HepG2 (cell line): ENCODE data around the gene CUL9. TPM values are rescaled to one million over a fixed set of nuclear protein-coding genes. Genes with fewer than 3 reads are reported as not detected.

Experiments
- ATAC-seq: fragments of 200-7000 bp; cut with Tn5 transposase; 3 replicates; pipeline ENCODE4 v1.9.1; 2020; ENCODE audit warnings: mild to moderate bottlenecking, moderate library complexity
- BruUV-seq: library from RNA; stranded (reverse); fragments of 400-500 nt; replicated peaks from 2 replicates; lab custom pipeline; 2021; lab: Mats Ljungman, UMichigan
- CTCF ChIA-PET: fragments of 300-600 bp; formaldehyde crosslinking; extraction: SDS; loops from one replicate; lab custom pipeline; 2021; ENCODE audit warnings: low total read pairs, inconsistent platforms, low intra/inter-chr PET ratio; lab: Yijun Ruan, JAX
- POLR2A ChIA-PET: fragments of 350-600 bp; sonication (Branson Sonifier 250); formaldehyde crosslinking; loops from one replicate; lab custom pipeline; 2020; ENCODE audit warnings: antibody characterized with exemption, inconsistent platforms; lab: Yijun Ruan, JAX
- DNase-seq: peaks from one replicate; pipeline ENCODE4 v3.0.0-alpha.2; 2015; ENCODE audit warnings: low spot score
- FAIRE-seq: peaks from 3 replicates; lab custom pipeline; 2011; peaks lifted over from hg19 to GRCh38; lab: Jason Lieb, UNC
- H2AFZ ChIP-seq: one replicate; pipeline ENCODE4 v1.6.1; 2011; ENCODE audit warnings: low read length, inconsistent platforms
- H3K27ac ChIP-seq: fragments of 300-600 bp; 3 replicates; pipeline ENCODE4 v1.8.0; 2011; ENCODE audit warnings: mixed run types, mild to moderate bottlenecking, mixed read lengths, low read length, inconsistent platforms; ENCODE audit not compliant: insufficient read depth; ENCODE audit errors: extremely low read length
- H3K27me3 ChIP-seq, 2 experiments: fragments of 200-600 bp in 1 of 2; 2 replicates in 1 of 2; 3 replicates in 1 of 2; pipeline versions ENCODE4 v1.6.0 to v1.8.0; 2011; ENCODE audit warnings: low read length in 2 of 2, mild to moderate bottlenecking in 2 of 2, moderate library complexity in 2 of 2, inconsistent platforms in 1 of 2; ENCODE audit not compliant: insufficient read depth in 2 of 2, control insufficient read depth in 1 of 2
- H3K36me3 ChIP-seq, 2 experiments: fragments of 200-600 bp in 1 of 2; replicated peaks in 1 of 2; 2 replicates in 1 of 2; 3 replicates in 1 of 2; pipeline versions ENCODE4 v1.5.1 to v1.8.0; 2011; ENCODE audit warnings: low read length in 2 of 2, inconsistent platforms in 1 of 2; ENCODE audit not compliant: insufficient read depth in 2 of 2, control insufficient read depth in 1 of 2
- H3K4me1 ChIP-seq: 2 replicates; pipeline ENCODE4 v1.5.1; 2012; ENCODE audit warnings: low read length, inconsistent platforms; ENCODE audit not compliant: insufficient read depth
- H3K4me2 ChIP-seq: 2 replicates; pipeline ENCODE4 v1.6.0; 2011; ENCODE audit warnings: low read depth, low read length, inconsistent platforms
- H3K4me3 ChIP-seq, 3 experiments: fragments of 200-600 bp in 1 of 3; sonication (generic), shearing (Covaris generic) in 1 of 3; replicated peaks in 1 of 3; 2 replicates each; pipeline ENCODE4 v1.5.1; 2011 to 2016; ENCODE audit warnings: low read length in 3 of 3, inconsistent platforms in 2 of 3, low read depth in 2 of 3, mild to moderate bottlenecking in 2 of 3, control low read depth in 1 of 3, mixed read lengths in 1 of 3; ENCODE audit not compliant: insufficient read depth in 1 of 3
- H3K79me2 ChIP-seq: one replicate; pipeline ENCODE4 v1.6.1; 2011; ENCODE audit warnings: low read length, inconsistent platforms; ENCODE audit not compliant: insufficient read depth
- H3K9ac ChIP-seq: 2 replicates; pipeline ENCODE4 v1.6.0; 2011; ENCODE audit warnings: mild to moderate bottlenecking, low read depth, low read length, inconsistent platforms; ENCODE audit not compliant: insufficient read depth
- H3K9me3 ChIP-seq: 2 replicates; pipeline ENCODE4 v1.5.1; 2012; ENCODE audit warnings: mild to moderate bottlenecking, low read length
- H4K20me1 ChIP-seq: 2 replicates; pipeline ENCODE4 v1.6.0; 2011; ENCODE audit warnings: inconsistent platforms, mild to moderate bottlenecking, low read length, moderate library complexity; ENCODE audit not compliant: insufficient read depth
- ATAD3A ChIP-seq: sonication (generic); formaldehyde crosslinking; IDR thresholded peaks from 2 replicates; pipeline ENCODE4 v1.4.0; 2020; ENCODE audit warnings: missing genetic modification reagents
- ZNF138 ChIP-seq: sonication (generic); formaldehyde crosslinking; IDR thresholded peaks from 2 replicates; pipeline ENCODE4 v1.5.0; 2020; ENCODE audit warnings: mild to moderate bottlenecking, low read depth, missing genetic modification reagents
- ZNF629 ChIP-seq: sonication (generic); formaldehyde crosslinking; conservative IDR thresholded peaks from 2 replicates; pipeline ENCODE4 v1.5.0; 2020; ENCODE audit warnings: missing genetic modification reagents
- WGBS: methylation state at CpG from one replicate; pipeline ENCODE4 v1.1.6; 2017; ENCODE audit warnings: low lambda C conversion rate; 5-methylcytosine and 5-hydroxymethylcytosine counted together
- in situ Hi-C: cut with HindIII; loops from 2 replicates; pipeline ENCODE4 v1.10.0; 2017; ENCODE audit warnings: low pct_unique_long_range_greater_than_20kb; ENCODE audit not compliant: extremely low pct_ligation_motif_present
- intact Hi-C: fragments of 100-400 bp; cut with micrococcal nuclease; formaldehyde crosslinking; loops from one replicate; pipeline ENCODE4 v1.10.0; 2022; ENCODE audit not compliant: unreplicated experiment
- polyA plus RNA-seq, 8 experiments: library from polyadenylated mRNA; depleted of rRNA in 3 of 8; stranded (reverse) in 7 of 8; unstranded in 1 of 8; fragments of >200 nt; fragmentation: Illumina TruSeq in 4 of 8; extraction: Trizol in 4 of 8; gene quantifications; 2 replicates each; pipeline versions ENCODE4 v1.2.1 to v1.2.3, GENCODE V29; 2011 to 2016; ENCODE audit warnings: low read depth in 4 of 8, missing spikeins in 1 of 8, mixed read lengths in 1 of 8; ENCODE audit not compliant: insufficient read depth in 1 of 8
- total RNA-seq, 5 experiments: library from RNA; depleted of rRNA; stranded (reverse); fragments of >200 nt; fragmentation: Illumina TruSeq; extraction: Trizol; gene quantifications; 2 replicates each; pipeline ENCODE4 v1.2.3, GENCODE V29; 2016; ENCODE audit warnings: low read depth in 1 of 5
- TF ChIP-seq, protein P1 (sequence below): sonication (generic); formaldehyde crosslinking; IDR thresholded peaks from 2 replicates; pipeline ENCODE4 v1.4.0; 2020; ENCODE audit warnings: missing genetic modification reagents
- TF ChIP-seq, protein P2 (sequence below): sonication (generic); formaldehyde crosslinking; IDR thresholded peaks from 2 replicates; pipeline ENCODE4 v1.9.0; 2022; ENCODE audit warnings: missing genetic modification reagents, mild to moderate bottlenecking, borderline replicate concordance

Gene CUL9
- total and polyA plus RNA-seq, 2 of the 13 experiments (the other 11 are each of a cell fraction or from before 2014, with no cell fraction given), result 11.4 to 13.7 TPM

DNA sequence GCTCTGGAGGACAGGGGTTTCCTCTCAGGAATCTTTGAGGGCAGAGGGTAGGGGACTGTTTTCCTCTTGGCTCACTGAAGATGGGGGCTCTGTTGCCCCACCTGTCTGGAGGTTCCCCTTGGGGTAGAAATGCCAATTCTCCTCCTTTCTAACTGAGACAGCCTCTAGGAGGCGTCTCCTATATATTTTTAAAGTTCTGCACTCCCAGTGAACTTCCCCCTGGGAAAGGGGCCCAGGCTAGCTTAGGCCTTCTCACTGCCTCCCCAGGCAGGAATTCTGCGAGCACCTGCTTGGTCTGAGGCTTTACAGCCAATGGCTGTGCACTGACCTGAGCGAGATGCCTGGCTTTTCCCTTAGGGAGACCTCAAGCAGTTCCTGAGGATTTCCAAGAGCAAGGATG, 35.7 kb upstream of the CUL9 start:
- WGBS, result 85% methylated on average over 3 of the region's 3 CpGs
- no peak for FAIRE-seq
- DNase-seq, result no peak
- intact Hi-C loops (no loop called here), in situ Hi-C loops (no loop called here)
- no peak for ATAC-seq
- Histone ChIP-seq H3K36me3 (peaks cover 10 to 13% of the 10 kb centered on the region in 2 experiments; a peak in 3 of 5 replicates), H2AFZ (no peak overlapping the region), H3K4me2 (no peak overlapping the region), H3K27me3 (no peaks in the 10 kb centered on the region), H3K4me3 (no peak overlapping the region), H3K9ac (no peak overlapping the region), H3K4me1 (peaks cover 42% of the 10 kb centered on the region), H4K20me1 (no peaks in the 10 kb centered on the region), H3K79me2 (no peaks in the 10 kb centered on the region), H3K27ac (no peak overlapping the region), H3K9me3 (no peaks in the 10 kb centered on the region)
- ChIA-PET POLR2A (no interaction called here), CTCF (no interaction called here)
- BruUV-seq, result no TSS peak
- no peak for TF ChIP-seq ATAD3A (CRISPR knock-in tag)
- TF ChIP-seq, protein P1, sequence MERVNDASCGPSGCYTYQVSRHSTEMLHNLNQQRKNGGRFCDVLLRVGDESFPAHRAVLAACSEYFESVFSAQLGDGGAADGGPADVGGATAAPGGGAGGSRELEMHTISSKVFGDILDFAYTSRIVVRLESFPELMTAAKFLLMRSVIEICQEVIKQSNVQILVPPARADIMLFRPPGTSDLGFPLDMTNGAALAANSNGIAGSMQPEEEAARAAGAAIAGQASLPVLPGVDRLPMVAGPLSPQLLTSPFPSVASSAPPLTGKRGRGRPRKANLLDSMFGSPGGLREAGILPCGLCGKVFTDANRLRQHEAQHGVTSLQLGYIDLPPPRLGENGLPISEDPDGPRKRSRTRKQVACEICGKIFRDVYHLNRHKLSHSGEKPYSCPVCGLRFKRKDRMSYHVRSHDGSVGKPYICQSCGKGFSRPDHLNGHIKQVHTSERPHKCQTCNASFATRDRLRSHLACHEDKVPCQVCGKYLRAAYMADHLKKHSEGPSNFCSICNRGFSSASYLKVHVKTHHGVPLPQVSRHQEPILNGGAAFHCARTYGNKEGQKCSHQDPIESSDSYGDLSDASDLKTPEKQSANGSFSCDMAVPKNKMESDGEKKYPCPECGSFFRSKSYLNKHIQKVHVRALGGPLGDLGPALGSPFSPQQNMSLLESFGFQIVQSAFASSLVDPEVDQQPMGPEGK (CRISPR knock-in tag), result peak; percentile 13; the same call in 1 of the 2 replicates

DNA sequence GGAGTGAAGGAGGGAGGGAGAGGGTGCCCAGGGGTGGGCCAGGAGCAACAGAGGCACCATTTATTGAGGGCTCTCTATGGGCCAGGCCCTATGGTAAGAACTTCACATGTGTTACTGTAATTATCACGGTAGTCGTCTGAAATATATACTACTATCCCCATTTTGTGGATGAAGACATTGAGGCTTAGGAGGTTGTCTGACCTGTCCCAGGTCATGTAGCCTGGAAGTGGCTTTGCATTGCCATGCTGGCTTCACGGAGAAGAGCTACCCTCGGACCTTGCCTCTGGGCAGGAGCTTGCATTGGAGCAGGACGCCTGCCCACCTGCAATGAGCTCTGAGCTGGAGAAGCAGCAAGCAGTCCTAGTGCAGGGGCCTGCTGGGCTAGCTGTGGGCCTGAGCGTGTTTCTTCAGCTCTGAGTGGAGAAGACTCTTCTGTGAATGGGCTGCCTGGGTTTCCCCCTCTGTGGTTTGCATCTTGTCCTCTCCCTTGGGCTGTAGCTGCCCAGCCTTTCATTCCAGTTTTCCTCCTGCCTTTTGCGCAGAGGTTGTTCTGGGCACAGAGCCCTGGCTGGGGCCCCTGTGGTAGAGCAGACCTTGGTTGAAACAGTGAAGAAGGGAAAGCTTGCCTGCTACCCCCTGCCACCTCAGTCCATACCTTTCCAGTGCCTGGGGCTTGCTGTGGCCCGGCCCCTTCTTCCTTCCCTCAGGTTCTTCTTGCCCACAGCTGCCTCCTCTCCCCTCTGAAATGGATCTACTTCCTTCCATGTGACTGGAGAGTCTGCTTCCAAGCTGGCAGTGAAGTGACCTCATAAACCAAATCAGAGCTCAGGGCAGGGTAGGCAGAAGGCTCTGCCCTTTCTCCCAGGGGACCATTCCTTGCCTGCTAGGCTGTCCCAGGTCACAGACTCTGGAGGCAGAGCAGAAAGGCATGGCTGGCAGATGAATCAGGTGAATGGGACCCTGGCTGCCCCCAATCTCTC, 35.0 kb upstream of the CUL9 start:
- H3K9ac ChIP-seq, result no peak overlapping the region
- BruUV-seq, result no TSS peak
- H3K27me3 ChIP-seq, result no peaks in the 10 kb centered on the region
- H3K4me1 ChIP-seq, result peaks cover 43% of the 10 kb centered on the region
- TF ChIP-seq ZNF629 (CRISPR knock-in tag) (peak; percentile 73), ZNF138 (CRISPR knock-in tag) (no peak)
- TF ChIP-seq, protein P2, sequence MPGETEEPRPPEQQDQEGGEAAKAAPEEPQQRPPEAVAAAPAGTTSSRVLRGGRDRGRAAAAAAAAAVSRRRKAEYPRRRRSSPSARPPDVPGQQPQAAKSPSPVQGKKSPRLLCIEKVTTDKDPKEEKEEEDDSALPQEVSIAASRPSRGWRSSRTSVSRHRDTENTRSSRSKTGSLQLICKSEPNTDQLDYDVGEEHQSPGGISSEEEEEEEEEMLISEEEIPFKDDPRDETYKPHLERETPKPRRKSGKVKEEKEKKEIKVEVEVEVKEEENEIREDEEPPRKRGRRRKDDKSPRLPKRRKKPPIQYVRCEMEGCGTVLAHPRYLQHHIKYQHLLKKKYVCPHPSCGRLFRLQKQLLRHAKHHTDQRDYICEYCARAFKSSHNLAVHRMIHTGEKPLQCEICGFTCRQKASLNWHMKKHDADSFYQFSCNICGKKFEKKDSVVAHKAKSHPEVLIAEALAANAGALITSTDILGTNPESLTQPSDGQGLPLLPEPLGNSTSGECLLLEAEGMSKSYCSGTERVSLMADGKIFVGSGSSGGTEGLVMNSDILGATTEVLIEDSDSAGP, result peak; percentile 17; the same call in 1 of the 2 replicates
- TF ChIP-seq, all 625 proteins: peak for 2
- Histone ChIP-seq H3K27ac (no peak overlapping the region), H4K20me1 (no peaks in the 10 kb centered on the region), H3K4me2 (no peak overlapping the region), H3K4me3 (no peak overlapping the region), H3K9me3 (no peaks in the 10 kb centered on the region), H2AFZ (no peak overlapping the region), H3K36me3 (peaks cover 10 to 13% of the 10 kb centered on the region in 2 experiments; a peak in 3 of 5 replicates), H3K79me2 (no peaks in the 10 kb centered on the region)
- ChIA-PET CTCF (no interaction called here), POLR2A (interaction anchor here (1.5 kb wide), 1 partner anchor 87 kb away, joined by 5 read pairs; no protein-coding TSS in a partner anchor)
- FAIRE-seq (no peak), ATAC-seq (no peak), DNase-seq (no peak)
- in situ Hi-C loops, result no loop called here
- intact Hi-C loops, result no loop called here
- whole genome bisulfite sequencing, result 97% methylated on average over 6 of the region's 8 CpGs
